Colonic mucosa (tissue), 4 donors: ENCODE measurements around the gene ADAMTS3. TPM values are rescaled to one million over a fixed set of nuclear protein-coding genes. Genes with fewer than 3 reads are reported as not detected.

Experiments used
- DNase-seq: peaks from one replicate; pipeline ENCODE4 v3.0.0-alpha.2; 2020
- H3K27ac ChIP-seq: fragments of 200-600 bp; one replicate; pipeline ENCODE4 v1.8.0; 2021
- H3K27me3 ChIP-seq: fragments of 200-600 bp; one replicate; pipeline ENCODE4 v1.8.0; 2021
- H3K36me3 ChIP-seq: fragments of 200-600 bp; one replicate; pipeline ENCODE4 v1.8.0; 2021
- H3K4me1 ChIP-seq: fragments of 200-600 bp; one replicate; pipeline ENCODE4 v1.8.0; 2021; ENCODE audit warnings: mild to moderate bottlenecking
- H3K4me3 ChIP-seq: fragments of 200-600 bp; one replicate; pipeline ENCODE4 v1.8.0; 2021
- H3K9ac ChIP-seq, 2 donors: one replicate each; pipeline ENCODE4 v1.7.0; 2013; ENCODE audit warnings: control low read depth in 2 of 2, low read depth in 2 of 2, low read length in 2 of 2
- H3K9me3 ChIP-seq: fragments of 200-600 bp; one replicate; pipeline ENCODE4 v1.8.0; 2021
- CTCF ChIP-seq: fragments of 200-600 bp; IDR thresholded peaks from one replicate; pipeline ENCODE4 v1.8.0; 2022; ENCODE audit warnings: antibody characterized with exemption, mild to moderate bottlenecking
- intact Hi-C: fragments of 100-400 bp; cut with DNase I; formaldehyde crosslinking; loops from one replicate; pipeline ENCODE4 v1.14.1; 2022
- total RNA-seq, 2 donors: library from RNA; stranded (reverse); fragmentation: NEBNext Ultra II Directional in 1 of 2; extraction: Animal tissue kit (Norgen Biotek cat#: 25700) in 1 of 2; gene quantifications; one replicate each; pipeline ENCODE4 v1.2.1, GENCODE V29; 2021
- donor health status: healthy.
- donor health status: DM: no; HTN: no; CAD: no.
- donor health status: DM: no; HTN: no; CAD: no.

The ADAMTS3 gene
- total RNA-seq, 2 donors from 2014 or later, result 0.15 to 0.29 TPM

GRCh38 chr4:72531322-72531721 is 37.7 kb downstream of the ADAMTS3 start:
- Histone ChIP-seq H3K27ac (no peak overlapping the region), H3K27me3 (no peaks in the 10 kb centered on the region), H3K4me1 (no peaks in the 10 kb centered on the region), H3K36me3 (no peaks in the 10 kb centered on the region), H3K4me3 (no peak overlapping the region), H3K9ac (no peak overlapping the region), H3K9me3 (no peaks in the 10 kb centered on the region)
- intact Hi-C loops, result no loop called here
- TF ChIP-seq CTCF, result no peak
- no peak for DNase-seq

GRCh38 chr4:72529148-72529822 is 39.7 kb downstream of the ADAMTS3 start:
- Histone ChIP-seq H3K36me3 (no peaks in the 10 kb centered on the region), H3K9me3 (no peaks in the 10 kb centered on the region), H3K27me3 (no peaks in the 10 kb centered on the region), H3K4me1 (no peaks in the 10 kb centered on the region), H3K27ac (no peak overlapping the region), H3K4me3 (no peak overlapping the region), H3K9ac (no peak overlapping the region)
- DNase-seq, result no peak
- TF ChIP-seq CTCF, result no peak
- intact Hi-C loops, result no loop called here

- intact Hi-C loops, result no loop called here
- TF ChIP-seq CTCF, result no peak
- Histone ChIP-seq H3K4me3 (no peak overlapping the region), H3K9me3 (no peaks in the 10 kb centered on the region), H3K4me1 (no peaks in the 10 kb centered on the region), H3K27me3 (no peaks in the 10 kb centered on the region), H3K9ac (no peak overlapping the region), H3K27ac (no peak overlapping the region), H3K36me3 (no peaks in the 10 kb centered on the region)
- DNase-seq, result no peak
Measured at GRCh38 chr4:72527038-72527646, 41.9 kb downstream of the ADAMTS3 start.

GRCh38 chr4:72525938-72526337 is 43.1 kb downstream of the ADAMTS3 start:
- Histone ChIP-seq H3K9me3 (no peaks in the 10 kb centered on the region), H3K4me3 (no peak overlapping the region), H3K27me3 (no peaks in the 10 kb centered on the region), H3K4me1 (no peaks in the 10 kb centered on the region), H3K27ac (no peak overlapping the region), H3K36me3 (no peaks in the 10 kb centered on the region), H3K9ac (no peak overlapping the region)
- no peak for DNase-seq
- intact Hi-C loops, result no loop called here
- TF ChIP-seq CTCF, result no peak

GRCh38 chr4:72522440-72522839 is 46.6 kb downstream of the ADAMTS3 start:
- DNase-seq, result no peak
- Histone ChIP-seq H3K4me1 (no peaks in the 10 kb centered on the region), H3K27me3 (no peaks in the 10 kb centered on the region), H3K4me3 (no peak overlapping the region), H3K9me3 (no peaks in the 10 kb centered on the region), H3K36me3 (no peaks in the 10 kb centered on the region), H3K9ac (no peak overlapping the region), H3K27ac (no peak overlapping the region)
- TF ChIP-seq CTCF, result no peak
- intact Hi-C loops, result no loop called here
